HL-60/S4 treated with phorbol 12-myristate 13-acetate at 8.2 ng/mL for 4 days and 3 days (cell line): ENCODE data around the gene MIEF1.

Experiments
- in situ Hi-C: fragments of 300-500 bp; cut with MboI; formaldehyde crosslinking; loops from 2 replicates; pipeline ENCODE4 v1.15.0; 2022; ENCODE audit warnings: low sequenced_read_pairs

Gene MIEF1

DNA sequence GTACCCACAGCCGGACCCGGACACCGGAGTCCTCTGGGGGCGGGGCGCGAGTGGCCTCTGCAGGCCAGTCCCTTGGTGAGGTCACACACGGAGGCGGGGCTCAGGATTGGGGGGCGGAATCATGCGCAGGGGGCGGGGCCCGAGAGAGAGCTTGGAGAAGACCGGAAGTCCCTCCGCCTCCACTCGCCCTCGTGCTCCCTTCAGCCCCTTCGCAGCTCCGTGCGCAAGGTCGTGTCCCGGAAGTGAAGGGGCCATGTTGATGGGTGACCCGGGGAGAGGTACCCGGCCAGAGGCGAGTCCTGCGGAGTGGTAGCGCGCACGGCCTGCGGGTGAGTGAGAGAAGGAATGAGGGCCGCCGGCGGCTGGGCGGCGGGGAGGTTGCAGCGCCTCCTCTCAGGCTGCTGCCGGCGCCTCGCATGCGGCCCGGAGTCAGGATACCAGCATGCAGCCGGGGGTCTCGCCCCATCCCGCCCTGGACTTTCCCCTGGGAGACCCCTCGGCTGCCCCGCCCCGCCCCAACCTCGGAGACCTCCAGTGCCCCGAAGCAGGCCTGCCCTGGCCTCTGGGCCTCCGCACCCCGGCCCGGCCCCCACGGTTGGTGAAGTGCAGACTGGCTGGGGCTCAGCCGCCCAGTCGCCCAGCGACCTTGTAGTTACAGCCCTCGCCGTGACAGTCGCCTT, at the start of gene MIEF1:
Gene MIEF1 (plus strand): TSS at position 182 of the 680 bp plus-strand sequence. CDS start 9,005 bp downstream, outside the sequence.
- in situ Hi-C loops, result no loop called here

- in situ Hi-C loops, result no loop called here
Measured at GRCh38 chr22:39452740-39453040, 49.4 kb upstream of the MIEF1 start.

GRCh38 chr22:39453765-39454378, 48.2 kb upstream of the MIEF1 start:
- in situ Hi-C loops, result no loop called here

DNA sequence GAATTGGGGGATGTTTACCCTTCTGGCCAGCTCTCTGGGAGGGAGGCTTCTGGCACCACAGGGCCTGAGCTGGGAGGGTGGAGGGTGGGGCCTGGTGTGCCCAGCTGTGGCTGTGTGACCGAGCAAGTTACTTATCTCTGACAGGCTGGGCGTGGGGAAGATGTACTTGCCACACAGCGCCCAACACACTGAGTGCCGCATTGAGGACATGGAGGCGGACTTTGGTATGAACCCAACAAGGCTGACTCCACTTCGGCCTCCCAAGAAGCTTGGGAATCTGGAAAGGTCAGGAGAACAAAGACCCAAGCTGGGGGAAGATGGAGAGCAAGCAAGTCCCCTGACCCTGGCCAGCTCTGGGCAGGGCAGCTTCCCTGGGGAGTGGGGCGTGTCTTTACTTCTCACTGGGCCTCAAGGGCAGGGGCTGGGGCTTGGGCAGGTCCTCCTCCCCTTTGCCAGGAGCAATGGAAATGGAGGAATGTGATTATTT, 47.7 kb upstream of the MIEF1 start:
- in situ Hi-C loops, result no loop called here

- in situ Hi-C loops, result no loop called here
Measured at GRCh38 chr22:39456522-39457197, 45.4 kb upstream of the MIEF1 start, which contains the start of gene MGAT3. Gene MGAT3, plus strand, starts transcription at chr22:39457012. Its CDS starts 30,336 bp downstream, at chr22:39487348.

DNA sequence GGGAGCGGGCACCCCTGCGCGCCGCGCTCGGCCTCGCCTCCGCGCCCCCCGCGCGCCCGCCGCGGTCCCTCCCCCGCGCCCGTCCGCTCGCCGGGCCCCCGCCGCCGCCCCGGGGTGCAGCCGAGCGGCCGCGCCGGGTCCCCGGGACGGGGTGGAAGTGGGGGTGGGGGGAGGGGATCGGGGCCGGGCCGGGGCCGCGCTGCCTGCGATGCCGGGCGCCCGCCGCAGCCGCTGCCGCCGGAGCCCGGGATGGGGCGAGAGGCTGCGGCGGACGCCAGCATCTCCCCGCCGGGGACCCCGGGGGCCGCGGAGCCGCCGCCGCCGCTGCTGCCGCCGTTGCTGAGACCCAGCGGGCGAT, 44.9 kb upstream of the MIEF1 start:
- in situ Hi-C loops, result no loop called here

DNA sequence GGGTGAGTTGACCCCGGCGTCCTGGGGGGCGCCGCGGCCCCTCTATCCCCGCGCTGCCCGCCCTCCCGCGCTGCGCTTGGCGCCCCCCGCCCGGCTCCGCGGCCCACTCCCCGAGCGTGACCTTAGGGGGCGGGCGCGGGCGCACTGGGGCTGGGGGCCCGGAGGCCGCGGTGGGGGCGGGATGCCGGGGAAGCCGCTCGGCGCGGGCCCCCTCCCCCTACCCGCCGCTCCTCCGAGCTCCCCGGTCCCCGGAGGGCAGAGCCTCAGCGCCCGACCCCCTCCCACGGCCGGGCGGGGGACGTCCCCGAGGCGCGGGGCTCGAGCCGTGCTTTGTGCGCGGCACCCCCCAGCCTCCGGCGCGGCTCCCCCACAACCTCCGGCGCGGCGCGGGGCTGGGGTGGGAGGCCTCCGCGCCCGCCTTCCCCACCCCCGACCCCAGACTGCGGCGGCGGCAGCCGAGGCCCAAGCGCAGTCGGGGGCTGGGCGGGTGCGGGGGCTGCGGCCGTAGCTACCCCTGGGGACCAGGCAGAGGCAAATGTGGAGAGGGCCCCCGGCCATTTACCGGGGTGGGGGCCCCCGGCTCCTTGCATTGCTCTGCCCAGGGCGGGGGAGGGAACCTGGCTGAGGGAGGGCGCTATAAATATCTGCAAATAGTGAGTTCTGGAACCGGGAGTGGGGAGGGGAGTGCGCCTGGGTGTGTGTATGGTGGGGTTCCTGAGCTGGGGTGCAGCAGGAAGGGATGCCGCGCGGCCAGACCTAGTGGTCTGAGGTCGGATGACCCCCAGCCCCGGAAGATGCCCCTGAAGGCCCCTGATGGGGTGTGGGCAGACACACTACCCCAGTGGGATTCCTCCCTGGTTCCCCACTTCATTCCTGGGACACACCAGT, 44.3 kb upstream of the MIEF1 start:
- in situ Hi-C loops, result no loop called here

GRCh38 chr22:39458444-39459083, 43.5 kb upstream of the MIEF1 start:
- in situ Hi-C loops, result no loop called here

DNA sequence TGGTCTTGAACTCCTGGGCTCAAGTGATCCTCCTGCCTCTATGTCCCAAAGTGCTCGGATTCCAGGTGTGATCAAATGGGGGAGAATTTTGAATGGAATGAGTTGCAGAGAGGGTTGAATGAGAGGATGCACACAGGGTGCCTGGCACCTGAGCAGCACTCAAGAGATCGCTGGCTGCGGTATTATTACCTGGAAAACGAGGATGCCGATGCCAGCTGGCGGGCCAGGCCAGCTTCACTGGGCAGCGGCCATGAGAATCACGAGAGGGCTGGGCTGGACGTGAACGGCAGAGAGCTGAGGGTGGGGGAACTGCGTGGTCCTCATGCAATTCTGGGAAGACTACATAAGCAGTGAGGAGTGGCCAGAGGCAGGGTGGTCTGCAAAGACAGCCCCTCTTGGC, 42.4 kb upstream of the MIEF1 start:
- in situ Hi-C loops, result no loop called here

GRCh38 chr22:39462443-39463221, 39.5 kb upstream of the MIEF1 start:
- in situ Hi-C loops, result no loop called here

GRCh38 chr22:39463277-39463676, 38.8 kb upstream of the MIEF1 start:
- in situ Hi-C loops, result no loop called here

GRCh38 chr22:39463931-39464390, 38.1 kb upstream of the MIEF1 start:
- in situ Hi-C loops, result no loop called here

DNA sequence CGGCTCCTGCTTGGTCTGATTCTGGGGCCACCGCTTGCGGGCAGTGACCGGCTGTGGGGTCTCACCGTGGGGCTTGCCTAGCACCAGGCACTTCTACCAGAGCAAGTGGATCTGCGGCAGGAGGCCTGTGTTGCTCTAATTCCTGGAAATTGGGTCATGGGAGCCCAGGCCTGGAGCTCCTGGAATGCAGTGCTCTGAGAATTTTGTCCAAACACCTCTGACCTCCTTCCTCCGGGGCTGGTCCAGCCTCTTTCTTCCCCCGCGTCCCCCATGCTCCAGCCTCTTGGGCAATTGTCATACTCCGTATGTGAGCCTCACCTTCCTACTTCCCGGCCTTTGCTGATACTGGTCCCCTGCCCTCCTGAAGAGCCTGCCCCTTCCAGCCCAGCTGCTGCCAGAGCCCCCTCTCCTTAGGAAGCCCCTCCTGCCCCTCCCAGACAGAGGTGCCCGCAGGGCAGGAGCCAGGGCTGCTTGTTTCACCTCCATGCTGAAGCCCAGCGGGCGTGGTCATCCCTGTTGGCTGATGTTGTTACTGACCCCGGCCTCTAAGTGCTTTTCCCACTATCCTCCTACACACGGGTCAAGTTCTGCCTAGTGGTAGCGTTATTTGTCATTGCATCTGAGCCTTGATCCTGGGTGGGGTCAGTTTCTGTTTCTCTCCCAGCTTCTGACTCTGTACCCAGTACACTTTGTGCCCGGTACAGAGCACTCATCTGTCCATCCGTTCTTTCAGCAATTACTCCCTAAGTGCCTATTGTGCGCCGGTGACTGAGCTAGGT, 35.7 kb upstream of the MIEF1 start:
- in situ Hi-C loops, result no loop called here

- in situ Hi-C loops, result no loop called here
Measured at GRCh38 chr22:39467390-39467895, 34.6 kb upstream of the MIEF1 start.

DNA sequence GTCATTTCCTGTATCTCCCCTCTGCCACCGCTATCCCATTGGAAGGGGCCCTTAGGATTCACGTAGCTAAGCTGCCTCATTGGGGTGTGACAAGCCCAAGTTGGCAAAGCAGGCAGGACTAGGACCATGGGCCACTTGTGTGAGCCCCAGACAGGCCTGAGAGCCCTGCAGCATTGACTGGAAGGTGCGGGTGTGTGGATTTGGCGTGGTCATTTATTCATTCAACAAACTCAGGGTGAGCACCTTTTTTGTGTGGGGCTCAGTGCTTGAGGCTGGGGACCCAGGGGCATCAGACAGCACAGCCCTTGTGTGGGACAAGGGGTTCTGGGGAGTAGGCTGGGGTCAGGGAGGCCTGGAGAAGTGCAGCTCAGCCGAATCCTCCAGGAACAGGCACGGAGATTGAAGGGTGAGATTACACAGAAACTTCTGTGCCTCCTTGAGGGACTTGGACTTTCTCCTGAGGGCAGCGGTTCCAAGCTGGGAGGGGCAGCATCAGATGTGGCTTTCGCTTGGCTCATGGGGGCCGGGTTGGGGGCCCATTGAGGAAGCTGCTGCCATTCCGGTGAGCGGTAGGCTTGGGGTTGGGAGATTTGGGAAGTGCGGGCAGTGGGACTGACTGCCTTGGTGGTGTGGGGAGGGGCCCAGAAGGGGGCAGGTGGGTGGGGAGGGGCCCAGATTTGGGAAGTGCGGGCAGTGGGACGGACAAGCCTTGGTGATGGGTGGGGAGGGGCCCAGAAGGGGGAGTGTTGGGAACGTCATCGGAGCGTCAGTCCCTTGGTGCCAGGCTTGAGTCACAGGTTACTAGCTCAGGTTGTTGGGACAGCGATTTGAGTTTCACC, 33.4 kb upstream of the MIEF1 start:
- in situ Hi-C loops, result no loop called here

DNA sequence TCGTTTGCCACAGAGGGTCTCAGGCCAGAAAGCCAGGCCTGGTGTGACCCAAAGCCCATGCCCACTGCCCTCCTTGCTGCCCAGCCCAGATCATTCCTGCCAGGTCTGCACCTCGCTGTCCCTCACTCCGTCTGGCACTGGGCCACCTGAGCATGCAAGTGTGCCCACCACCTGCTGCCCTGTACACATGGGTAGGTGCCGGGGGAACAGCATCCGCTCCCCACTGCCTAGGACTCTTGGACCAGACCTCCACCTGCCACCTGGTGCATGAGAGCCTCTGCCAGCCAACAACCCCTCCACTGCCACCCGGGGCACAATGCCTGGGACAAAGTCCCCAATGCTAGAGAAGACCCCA, 32.8 kb upstream of the MIEF1 start:
- in situ Hi-C loops, result no loop called here

DNA sequence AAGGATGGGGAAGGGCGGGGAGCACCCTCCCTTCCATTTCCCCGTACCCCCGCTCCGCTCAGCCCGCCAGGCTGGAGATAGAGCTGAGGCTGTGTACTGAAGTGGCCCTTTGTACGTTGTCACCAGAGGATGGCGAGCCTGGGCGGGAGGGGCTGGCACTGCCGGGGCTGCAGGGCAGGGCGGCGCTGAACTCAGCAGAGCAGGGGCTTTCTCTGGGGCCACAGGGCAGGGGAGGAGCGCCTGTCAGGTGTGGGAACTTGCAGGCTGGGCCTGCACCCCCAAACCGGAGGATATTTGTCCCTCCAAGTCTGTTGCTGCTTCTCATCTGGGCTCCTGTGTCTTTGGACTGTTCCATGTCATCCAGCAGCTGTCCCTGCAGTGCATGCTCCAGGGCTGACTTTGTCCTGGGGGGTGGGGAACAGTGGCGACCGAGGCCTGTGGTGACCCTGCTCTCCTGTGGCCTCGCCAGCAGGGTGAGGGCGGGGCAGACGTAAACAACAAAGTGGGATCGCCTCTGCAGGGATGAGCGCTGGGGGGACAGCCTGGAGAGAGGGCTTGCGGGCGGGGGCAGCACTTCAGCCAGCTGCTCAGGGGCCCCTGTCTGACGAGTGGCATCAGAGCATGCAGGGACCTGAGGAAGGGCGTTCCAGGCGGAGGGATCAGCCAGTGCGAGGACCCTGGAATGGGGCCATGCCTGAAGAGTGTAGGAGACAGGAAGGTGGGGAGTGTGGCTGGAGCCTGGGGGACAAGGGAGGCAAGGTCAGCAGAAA, 32.2 kb upstream of the MIEF1 start:
- in situ Hi-C loops, result no loop called here
